Neural progenitor cell (in vitro differentiated cells): ENCODE measurements around the gene HECA. TPM values are rescaled to one million over a fixed set of nuclear protein-coding genes. Genes with fewer than 3 reads are reported as not detected.

ENCODE experiments used
- DNase-seq: peaks from one replicate; pipeline ENCODE4 v3.0.0-alpha.2; 2016; ENCODE audit warnings: low spot score
- H2AFZ ChIP-seq: fragments of 200-600 bp; sonication (generic); replicated peaks from 2 replicates; pipeline ENCODE4 v1.6.1; 2016; ENCODE audit warnings: antibody characterized with exemption
- H3F3A ChIP-seq: fragments of 200-600 bp; sonication (generic); 2 replicates; pipeline ENCODE4 v1.6.1; 2016; ENCODE audit warnings: antibody characterized with exemption, low read depth
- H3K27ac ChIP-seq: fragments of 200-600 bp; sonication (generic); 2 replicates; pipeline ENCODE4 v1.5.1; 2016; ENCODE audit warnings: mild to moderate bottlenecking
- H3K27me3 ChIP-seq: fragments of 200-600 bp; sonication (generic); 2 replicates; pipeline ENCODE4 v1.6.1; 2016; ENCODE audit warnings: mild to moderate bottlenecking, moderate library complexity
- H3K36me3 ChIP-seq: fragments of 200-600 bp; sonication (generic); 2 replicates; pipeline ENCODE4 v1.5.1; 2016
- H3K4me1 ChIP-seq: fragments of 200-600 bp; sonication (generic); 2 replicates; pipeline ENCODE4 v1.6.1; 2016; ENCODE audit warnings: mixed run types
- H3K4me2 ChIP-seq: fragments of 200-600 bp; sonication (generic); 2 replicates; pipeline ENCODE4 v1.6.1; 2016
- H3K4me3 ChIP-seq: fragments of 200-600 bp; sonication (generic); 2 replicates; pipeline ENCODE4 v1.5.1; 2016
- H3K79me2 ChIP-seq: fragments of 200-600 bp; sonication (generic); 2 replicates; pipeline ENCODE4 v1.6.1; 2016; ENCODE audit warnings: low read depth
- H3K9ac ChIP-seq: fragments of 200-600 bp; sonication (generic); 2 replicates; pipeline ENCODE4 v1.6.1; 2016
- H3K9me3 ChIP-seq: fragments of 200-600 bp; sonication (generic); 2 replicates; pipeline ENCODE4 v1.5.1; 2016; ENCODE audit warnings: low read depth
- H4K20me1 ChIP-seq: fragments of 200-600 bp; sonication (generic); 2 replicates; pipeline ENCODE4 v1.6.1; 2016; ENCODE audit warnings: low read depth
- H3K27ac Mint-ChIP-seq: 3 replicates; pipeline ENCODE4 v1.8.0; 2021; ENCODE audit warnings: mixed read lengths
- H3K27me3 Mint-ChIP-seq: 2 replicates; pipeline ENCODE4 v1.8.0; 2022; ENCODE audit warnings: low read depth, mild to moderate bottlenecking, inconsistent platforms, moderate library complexity, mixed read lengths; ENCODE audit not compliant: insufficient read depth
- H3K36me3 Mint-ChIP-seq: 3 replicates; pipeline ENCODE4 v1.8.0; 2021; ENCODE audit warnings: mixed read lengths
- H3K4me1 Mint-ChIP-seq: 3 replicates; pipeline ENCODE4 v1.8.0; 2021; ENCODE audit warnings: mixed read lengths
- H3K4me3 Mint-ChIP-seq: 3 replicates; pipeline ENCODE4 v1.8.0; 2021; ENCODE audit warnings: mild to moderate bottlenecking, moderate library complexity, mixed read lengths
- H3K9me3 Mint-ChIP-seq: 3 replicates; pipeline ENCODE4 v1.8.0; 2020; ENCODE audit warnings: mixed read lengths
- EZH2 ChIP-seq: fragments of 200-600 bp; sonication (generic); IDR thresholded peaks from 2 replicates; pipeline ENCODE4 v1.6.1; 2017; ENCODE audit warnings: antibody characterized with exemption, mild to moderate bottlenecking, moderate library complexity
- EZH2phosphoT487 ChIP-seq: fragments of 200-600 bp; sonication (generic); IDR thresholded peaks from 2 replicates; pipeline ENCODE4 v1.6.1; 2017; ENCODE audit warnings: antibody characterized with exemption
- total RNA-seq: library from RNA; depleted of rRNA; stranded (reverse); fragments of >200 nt; gene quantifications from 2 replicates; pipeline ENCODE4 v1.2.3, GENCODE V29; 2015; ENCODE audit warnings: low replicate concordance
- TF ChIP-seq, protein P1 (sequence below): fragments of 200-600 bp; sonication (generic); IDR thresholded peaks from 2 replicates; pipeline ENCODE4 v1.5.1; 2017; ENCODE audit warnings: antibody characterized with exemption, mild to moderate bottlenecking

The HECA gene
- total RNA-seq, 1 donor from 2014 or later = 12.7 TPM

DNA sequence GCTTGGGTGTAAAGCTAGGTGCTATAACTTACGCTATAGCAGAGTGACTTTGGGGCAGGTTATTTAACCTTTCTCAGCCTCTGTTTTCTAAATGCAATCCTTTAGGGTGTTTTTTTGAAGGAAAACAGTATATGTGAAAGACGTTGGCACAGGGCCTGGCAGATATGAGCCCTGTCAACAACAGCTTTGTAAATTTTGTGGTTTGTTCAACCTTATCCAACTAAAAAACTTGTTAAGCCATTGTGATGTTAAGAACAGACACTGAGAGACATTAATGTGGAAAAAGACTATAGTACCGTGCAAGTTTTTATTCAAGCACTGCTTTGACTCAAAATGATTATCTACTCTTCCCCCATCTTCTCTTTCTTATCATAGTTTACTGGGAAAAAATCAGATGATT, 8.2 kb downstream of the HECA start:
- no peak overlapping the region for H2AFZ ChIP-seq
- no peak overlapping the region for H3K4me2 ChIP-seq
- H3K27ac ChIP-seq = no peak overlapping the region
- no peak overlapping the region for H3K9ac ChIP-seq
- no peaks in the 10 kb centered on the region for H3K9me3 ChIP-seq
- Mint-ChIP-seq H3K36me3 (peaks cover 13% of the 10 kb centered on the region), H3K27ac (no peak overlapping the region), H3K4me3 (no peak overlapping the region), H3K27me3 (no peaks in the 10 kb centered on the region), H3K9me3 (peaks cover 2% of the 10 kb centered on the region), H3K4me1 (peaks cover 26% of the 10 kb centered on the region)
- peaks cover 3% of the 10 kb centered on the region for H4K20me1 ChIP-seq
- H3K79me2 ChIP-seq = peaks cover 14% of the 10 kb centered on the region
- no peaks in the 10 kb centered on the region for H3K36me3 ChIP-seq
- H3F3A ChIP-seq = no peaks in the 10 kb centered on the region
- H3K27me3 ChIP-seq = no peaks in the 10 kb centered on the region
- no peak overlapping the region for H3K4me3 ChIP-seq
- TF ChIP-seq, protein P1, sequence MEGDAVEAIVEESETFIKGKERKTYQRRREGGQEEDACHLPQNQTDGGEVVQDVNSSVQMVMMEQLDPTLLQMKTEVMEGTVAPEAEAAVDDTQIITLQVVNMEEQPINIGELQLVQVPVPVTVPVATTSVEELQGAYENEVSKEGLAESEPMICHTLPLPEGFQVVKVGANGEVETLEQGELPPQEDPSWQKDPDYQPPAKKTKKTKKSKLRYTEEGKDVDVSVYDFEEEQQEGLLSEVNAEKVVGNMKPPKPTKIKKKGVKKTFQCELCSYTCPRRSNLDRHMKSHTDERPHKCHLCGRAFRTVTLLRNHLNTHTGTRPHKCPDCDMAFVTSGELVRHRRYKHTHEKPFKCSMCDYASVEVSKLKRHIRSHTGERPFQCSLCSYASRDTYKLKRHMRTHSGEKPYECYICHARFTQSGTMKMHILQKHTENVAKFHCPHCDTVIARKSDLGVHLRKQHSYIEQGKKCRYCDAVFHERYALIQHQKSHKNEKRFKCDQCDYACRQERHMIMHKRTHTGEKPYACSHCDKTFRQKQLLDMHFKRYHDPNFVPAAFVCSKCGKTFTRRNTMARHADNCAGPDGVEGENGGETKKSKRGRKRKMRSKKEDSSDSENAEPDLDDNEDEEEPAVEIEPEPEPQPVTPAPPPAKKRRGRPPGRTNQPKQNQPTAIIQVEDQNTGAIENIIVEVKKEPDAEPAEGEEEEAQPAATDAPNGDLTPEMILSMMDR = no peak
- TF ChIP-seq EZH2phosphoT487 (no peak), EZH2 (no peak)
- DNase-seq = no peak
- peaks cover 6% of the 10 kb centered on the region for H3K4me1 ChIP-seq

GRCh38 chr6:139144490-139145085, 9.7 kb downstream of the HECA start:
- Mint-ChIP-seq H3K27ac (no peak overlapping the region), H3K36me3 (peaks cover 7% of the 10 kb centered on the region), H3K9me3 (peaks cover 2% of the 10 kb centered on the region), H3K4me3 (no peak overlapping the region), H3K27me3 (no peaks in the 10 kb centered on the region), H3K4me1 (peaks cover 35% of the 10 kb centered on the region)
- Histone ChIP-seq H3F3A (peaks cover 8% of the 10 kb centered on the region), H3K27me3 (no peaks in the 10 kb centered on the region), H3K79me2 (peaks cover 8% of the 10 kb centered on the region), H3K4me2 (no peak overlapping the region), H3K4me1 (peaks cover 20% of the 10 kb centered on the region), H3K4me3 (no peak overlapping the region), H3K36me3 (no peaks in the 10 kb centered on the region), H3K9ac (no peak overlapping the region), H4K20me1 (no peaks in the 10 kb centered on the region), H3K9me3 (no peaks in the 10 kb centered on the region), H3K27ac (no peak overlapping the region), H2AFZ (no peak overlapping the region)
- DNase-seq = no peak
- no peak for TF ChIP-seq EZH2phosphoT487
- no peak for TF ChIP-seq EZH2
- TF ChIP-seq, protein P1 = no peak

GRCh38 chr6:139145661-139146060, 10.8 kb downstream of the HECA start:
- Histone ChIP-seq H3F3A (peaks cover 10% of the 10 kb centered on the region), H2AFZ (no peak overlapping the region), H3K27ac (no peak overlapping the region), H3K4me2 (no peak overlapping the region), H3K4me3 (no peak overlapping the region), H3K36me3 (no peaks in the 10 kb centered on the region), H3K79me2 (peaks cover 18% of the 10 kb centered on the region), H4K20me1 (no peaks in the 10 kb centered on the region), H3K4me1 (peaks cover 30% of the 10 kb centered on the region), H3K9me3 (no peaks in the 10 kb centered on the region), H3K9ac (no peak overlapping the region), H3K27me3 (no peaks in the 10 kb centered on the region)
- Mint-ChIP-seq H3K27ac (no peak overlapping the region), H3K27me3 (no peaks in the 10 kb centered on the region), H3K36me3 (peaks cover 7% of the 10 kb centered on the region), H3K4me1 (peaks cover 44% of the 10 kb centered on the region), H3K9me3 (peaks cover 2% of the 10 kb centered on the region), H3K4me3 (no peak overlapping the region)
- DNase-seq = no peak
- TF ChIP-seq EZH2phosphoT487 (no peak), EZH2 (no peak)
- TF ChIP-seq, protein P1 = no peak
